CD14-positive monocyte (primary cell): ENCODE measurements around the gene SIK3. TPM values are rescaled to one million over a fixed set of nuclear protein-coding genes. Genes with fewer than 3 reads are reported as not detected.
A peak's percentile ranks its signal among the peaks of the same experiment; 100 is the strongest.

Experiments
- DNase-seq, 3 donors: peaks; one replicate each; pipeline ENCODE4 v3.0.0-alpha.2; 2011 to 2022
- H2AFZ ChIP-seq: 2 replicates; pipeline ENCODE4 v1.6.0; 2012; ENCODE audit warnings: mild to moderate bottlenecking, low read depth, low read length, inconsistent platforms; ENCODE audit not compliant: insufficient read depth, poor library complexity, severe bottlenecking
- H3K27ac ChIP-seq, 2 donors: 1 replicate in 1 of 2; 2 replicates in 1 of 2; pipeline ENCODE4 v1.5.1; 2012 to 2013; ENCODE audit warnings: low read length in 2 of 2, control low read depth in 1 of 2, inconsistent platforms in 1 of 2, low read depth in 1 of 2, mild to moderate bottlenecking in 1 of 2
- H3K27me3 ChIP-seq, 2 donors: one replicate each; pipeline versions ENCODE4 v1.6.0 to v1.6.1; 2011 to 2013; ENCODE audit warnings: low read length in 2 of 2; ENCODE audit not compliant: control insufficient read depth in 2 of 2, insufficient read depth in 2 of 2
- H3K36me3 ChIP-seq, 2 donors: replicated peaks in 1 of 2; 1 replicate in 1 of 2; 2 replicates in 1 of 2; pipeline versions ENCODE4 v1.5.1 to v1.6.1; 2012 to 2013; ENCODE audit warnings: low read length in 2 of 2, control low read depth in 1 of 2, inconsistent platforms in 1 of 2, mild to moderate bottlenecking in 1 of 2; ENCODE audit not compliant: insufficient read depth in 2 of 2, control insufficient read depth in 1 of 2
- H3K4me1 ChIP-seq, 2 donors: 1 replicate in 1 of 2; 2 replicates in 1 of 2; pipeline versions ENCODE4 v1.5.1 to v1.6.1; 2012 to 2013; ENCODE audit warnings: low read length in 2 of 2, control low read depth in 1 of 2, inconsistent platforms in 1 of 2, mild to moderate bottlenecking in 1 of 2, moderate library complexity in 1 of 2; ENCODE audit not compliant: insufficient read depth in 2 of 2, control insufficient read depth in 1 of 2
- H3K4me2 ChIP-seq: replicated peaks from 2 replicates; pipeline ENCODE3; 2012; ENCODE audit warnings: low read length, moderate library complexity, mild to moderate bottlenecking; ENCODE audit not compliant: poor library complexity, severe bottlenecking; ENCODE audit errors: extremely low read depth
- H3K4me3 ChIP-seq, 3 experiments: fragments of 200-600 bp in 1 of 3; sonication (generic) in 1 of 3; replicated peaks in 1 of 3; 1 replicate in 2 of 3; 2 replicates in 1 of 3; pipeline ENCODE4 v1.5.1; 2011 to 2013; ENCODE audit warnings: low read length in 3 of 3, mild to moderate bottlenecking in 3 of 3, control low read depth in 2 of 3, low read depth in 2 of 3, inconsistent platforms in 1 of 3, moderate library complexity in 1 of 3
- H3K79me2 ChIP-seq: 2 replicates; pipeline ENCODE4 v1.6.0; 2012; ENCODE audit warnings: mild to moderate bottlenecking, control low read depth, inconsistent platforms, low read length, moderate library complexity; ENCODE audit not compliant: insufficient read depth
- H3K9ac ChIP-seq: 2 replicates; pipeline ENCODE4 v1.6.0; 2017; ENCODE audit warnings: low read length, mild to moderate bottlenecking; ENCODE audit not compliant: insufficient read depth, poor library complexity, severe bottlenecking
- H3K9me3 ChIP-seq, 2 donors: replicated peaks in 1 of 2; 1 replicate in 1 of 2; 2 replicates in 1 of 2; pipeline versions ENCODE4 v1.5.1 to v1.6.1; 2012 to 2013; ENCODE audit warnings: low read length in 2 of 2, control low read depth in 1 of 2; ENCODE audit not compliant: control insufficient read depth in 1 of 2, insufficient read depth in 1 of 2
- H4K20me1 ChIP-seq: 2 replicates; pipeline ENCODE4 v1.6.0; 2012; ENCODE audit warnings: mild to moderate bottlenecking, low read length, control low read depth, moderate library complexity; ENCODE audit not compliant: insufficient read depth
- H3K27ac Mint-ChIP-seq, 7 donors: one replicate each; pipeline ENCODE4 v1.8.0; 2020; ENCODE audit warnings: mild to moderate bottlenecking in 7 of 7, mixed read lengths in 7 of 7, moderate library complexity in 6 of 7, inconsistent platforms in 2 of 7
- H3K27me3 Mint-ChIP-seq, 3 donors: one replicate each; pipeline ENCODE4 v1.8.0; 2021 to 2022; ENCODE audit warnings: low read depth in 3 of 3, mild to moderate bottlenecking in 3 of 3, mixed read lengths in 3 of 3, moderate library complexity in 3 of 3, inconsistent platforms in 1 of 3
- H3K36me3 Mint-ChIP-seq, 2 donors: one replicate each; pipeline ENCODE4 v1.8.0; 2020; ENCODE audit warnings: mixed read lengths in 2 of 2, inconsistent platforms in 1 of 2, mild to moderate bottlenecking in 1 of 2
- H3K4me1 Mint-ChIP-seq: one replicate; pipeline ENCODE4 v1.8.0; 2020; ENCODE audit warnings: mild to moderate bottlenecking, mixed read lengths
- H3K4me3 Mint-ChIP-seq, 2 donors: one replicate each; pipeline ENCODE4 v1.8.0; 2020; ENCODE audit warnings: mild to moderate bottlenecking in 2 of 2, mixed read lengths in 2 of 2, moderate library complexity in 1 of 2
- H3K9me3 Mint-ChIP-seq, 7 donors: one replicate each; pipeline ENCODE4 v1.8.0; 2020 to 2022; ENCODE audit warnings: mixed read lengths in 7 of 7, mild to moderate bottlenecking in 6 of 7, moderate library complexity in 6 of 7, inconsistent platforms in 2 of 7
- CTCF ChIP-seq: fragments of 200-600 bp; IDR thresholded peaks from one replicate; pipeline ENCODE4 v1.8.0; 2022; ENCODE audit warnings: antibody characterized with exemption, mild to moderate bottlenecking
- WGBS: methylation state at CpG from one replicate; pipeline ENCODE4 v1.1.5; 2013; ENCODE audit warnings: missing lambda C conversion rate; ENCODE audit not compliant: insufficient coverage; 5-methylcytosine and 5-hydroxymethylcytosine counted together
- intact Hi-C, 2 donors: fragments of 100-400 bp; cut with micrococcal nuclease; formaldehyde crosslinking; loops; one replicate each; pipeline versions ENCODE4 v1.15.0 to v1.15.1; 2023
- polyA plus RNA-seq, 3 donors: library from polyadenylated mRNA; depleted of rRNA in 1 of 3; unstranded in 2 of 3; stranded (reverse) in 1 of 3; fragments of 300-500 nt in 2 of 3; fragments of >200 nt in 1 of 3; fragmentation: Illumina TruSeq in 2 of 3; gene quantifications; 1 replicate in 2 of 3; 2 replicates in 1 of 3; pipeline ENCODE4 v1.2.3, GENCODE V29; 2012 to 2021

SIK3 gene
- polyA plus RNA-seq, 3 donors: 18.3 to 142 (median 20.0) TPM

GRCh38 chr11:116993599-116993998, 104.6 kb downstream of the SIK3 start:
- H3K4me1 ChIP-seq: peaks cover 47 to 52% of the 10 kb centered on the region in 2 donors
- no peaks in the 10 kb centered on the region for H3K9me3 ChIP-seq
- H4K20me1 ChIP-seq: no peaks in the 10 kb centered on the region
- H2AFZ ChIP-seq: no peak overlapping the region
- H3K27ac Mint-ChIP-seq: peak overlapping the region; percentile 82 to 92 (median 86)
- peaks cover 0 to 3% (median 0%) of the 10 kb centered on the region in 3 donors for H3K27me3 Mint-ChIP-seq
- peak overlapping the region in 1 of 3 experiments; percentile 25 for H3K4me3 ChIP-seq
- H3K9ac ChIP-seq: no peak overlapping the region
- peaks cover 0 to 2% (median 0%) of the 10 kb centered on the region in 7 donors for H3K9me3 Mint-ChIP-seq
- H3K36me3 ChIP-seq: no peaks in the 10 kb centered on the region
- H3K4me1 Mint-ChIP-seq: peaks cover 58% of the 10 kb centered on the region
- H3K4me2 ChIP-seq: peak overlapping the region; percentile 19
- peak; percentile 60 to 71 (median 64) for DNase-seq
- intact Hi-C loops: no loop called here
- H3K27me3 ChIP-seq: no peaks in the 10 kb centered on the region
- peak overlapping the region; percentile 44 to 71 for H3K27ac ChIP-seq
- H3K79me2 ChIP-seq: peaks cover 99% of the 10 kb centered on the region
- peak overlapping the region in 1 of 2 donors; percentile 60 for H3K4me3 Mint-ChIP-seq
- WGBS: 42% methylated on average over 2 of the region's 6 CpGs
- TF ChIP-seq CTCF: no peak
- peaks cover 0 to 11% of the 10 kb centered on the region in 2 donors for H3K36me3 Mint-ChIP-seq

GRCh38 chr11:116991491-116991890, 106.7 kb downstream of the SIK3 start:
- no peaks in the 10 kb centered on the region for H3K9me3 Mint-ChIP-seq
- intact Hi-C loops: no loop called here
- H3K4me1 ChIP-seq: peaks cover 67 to 70% of the 10 kb centered on the region in 2 donors

More at GRCh38 chr11:116991491-116991890, 106.7 kb downstream of the SIK3 start:
- Histone ChIP-seq H2AFZ (no peak overlapping the region), H3K4me3 (no peak overlapping the region), H4K20me1 (no peaks in the 10 kb centered on the region), H3K27me3 (no peaks in the 10 kb centered on the region), H3K9ac (no peak overlapping the region), H3K4me2 (no peak overlapping the region), H3K27ac (peak overlapping the region in 1 of 2 donors; percentile 76), H3K79me2 (peaks cover 95% of the 10 kb centered on the region), H3K36me3 (no peaks in the 10 kb centered on the region), H3K9me3 (no peaks in the 10 kb centered on the region)
- H3K36me3 Mint-ChIP-seq: peaks cover 0 to 4% of the 10 kb centered on the region in 2 donors
- H3K4me1 Mint-ChIP-seq: peaks cover 70% of the 10 kb centered on the region
- no peak for TF ChIP-seq CTCF
- no peak for DNase-seq
- H3K4me3 Mint-ChIP-seq: no peak overlapping the region
- peak overlapping the region in 5 of 7 donors; percentile 21 to 60 (median 40) for H3K27ac Mint-ChIP-seq
- 80% methylated on average over 1 of the region's 1 CpG for WGBS
- H3K27me3 Mint-ChIP-seq: peaks cover 0 to 3% (median 0%) of the 10 kb centered on the region in 3 donors
